ENCODE measurements around the gene DCTPP1. TPM values are rescaled to one million over a fixed set of nuclear protein-coding genes. Genes with fewer than 3 reads are reported as not detected.
"Not testable (repeated sequence)": the region's sequence is repeated elsewhere in the genome, so short reads cannot be mapped to it uniquely, and the experiment has no call there.

Gene DCTPP1
- total RNA-seq, 2 donors from 2014 or later, result 95.9 to 155 TPM

DNA sequence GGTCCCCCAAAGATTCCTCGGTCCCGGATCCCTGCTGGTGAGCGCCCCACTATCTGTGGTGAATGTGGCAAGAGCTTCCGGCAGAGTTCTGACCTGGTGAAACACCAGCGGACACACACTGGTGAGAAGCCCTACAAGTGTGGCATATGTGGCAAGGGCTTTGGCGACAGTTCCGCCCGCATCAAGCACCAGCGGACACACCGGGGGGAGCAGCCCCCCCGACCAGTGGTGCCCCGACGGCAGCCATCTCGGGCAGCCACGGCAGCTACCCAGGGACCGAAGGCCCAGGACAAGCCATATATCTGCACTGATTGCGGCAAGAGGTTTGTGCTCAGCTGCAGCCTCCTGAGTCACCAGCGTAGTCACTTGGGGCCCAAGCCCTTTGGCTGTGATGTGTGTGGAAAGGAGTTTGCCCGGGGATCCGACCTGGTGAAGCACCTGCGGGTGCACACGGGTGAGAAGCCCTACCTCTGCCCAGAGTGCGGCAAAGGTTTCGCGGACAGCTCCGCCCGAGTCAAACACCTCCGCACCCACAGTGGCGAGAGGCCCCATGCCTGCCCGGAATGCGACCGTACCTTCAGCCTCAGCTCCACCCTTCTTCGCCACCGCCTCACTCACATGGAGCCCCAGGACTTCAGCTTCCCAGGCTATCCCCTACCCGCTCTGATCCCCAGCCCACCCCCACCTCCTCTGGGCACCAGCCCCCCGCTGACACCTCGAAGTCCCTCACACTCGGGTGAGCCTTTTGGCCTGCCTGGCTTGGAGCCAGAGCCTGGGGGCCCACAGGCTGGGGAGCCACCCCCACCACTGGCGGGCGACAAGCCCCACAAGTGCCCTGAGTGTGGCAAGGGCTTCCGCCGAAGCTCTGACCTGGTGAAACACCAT lies 31.8 kb downstream of the DCTPP1 start:
- peak; percentile 29 to 38 for ATAC-seq
- DNase-seq (ENCODE audit: low spot score), result peak; percentile 69
- peak overlapping the region; percentile 95 for H3K4me3 Mint-ChIP-seq
- H3K4me1 Mint-ChIP-seq (ENCODE audit: low read depth in 2 of 2), result peaks cover 37 to 44% of the 10 kb centered on the region in 2 donors
- H3K9me3 Mint-ChIP-seq, result no peaks in the 10 kb centered on the region
- peak overlapping the region in 1 of 2 donors; percentile 41 for H3K27ac Mint-ChIP-seq
- no peaks in the 10 kb centered on the region for H3K36me3 Mint-ChIP-seq
- peaks cover 0 to under 1% of the 10 kb centered on the region in 2 donors for H3K27me3 Mint-ChIP-seq

DNA sequence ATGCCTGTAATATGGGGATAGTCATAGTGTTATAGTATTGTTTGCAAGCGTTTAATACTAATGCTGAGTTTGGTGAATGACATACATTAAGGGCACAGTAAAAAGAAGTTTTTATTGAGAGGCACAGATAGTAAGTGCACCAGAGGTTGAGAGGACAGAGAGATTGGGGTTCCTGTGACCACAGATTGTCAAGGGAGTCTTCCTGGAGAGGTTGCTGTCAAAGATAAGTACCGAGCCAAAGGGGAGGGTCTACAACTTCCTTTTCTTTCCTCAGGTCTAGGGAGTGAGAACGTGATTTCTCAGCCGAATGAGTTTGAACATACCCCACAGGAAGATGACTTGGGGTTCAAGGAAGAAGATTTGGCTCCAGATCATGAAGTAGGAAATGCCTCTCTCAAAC lies 32.8 kb downstream of the DCTPP1 start:
- Mint-ChIP-seq H3K4me1 (ENCODE audit: low read depth in 2 of 2) (peaks cover 37 to 44% of the 10 kb centered on the region in 2 donors), H3K4me3 (peak overlapping the region; percentile 95), H3K27ac (peak overlapping the region; percentile 65), H3K9me3 (no peaks in the 10 kb centered on the region), H3K36me3 (no peaks in the 10 kb centered on the region), H3K27me3 (no peaks in the 10 kb centered on the region)
- DNase-seq (ENCODE audit: low spot score) (no peak), ATAC-seq (no peak)

DNA sequence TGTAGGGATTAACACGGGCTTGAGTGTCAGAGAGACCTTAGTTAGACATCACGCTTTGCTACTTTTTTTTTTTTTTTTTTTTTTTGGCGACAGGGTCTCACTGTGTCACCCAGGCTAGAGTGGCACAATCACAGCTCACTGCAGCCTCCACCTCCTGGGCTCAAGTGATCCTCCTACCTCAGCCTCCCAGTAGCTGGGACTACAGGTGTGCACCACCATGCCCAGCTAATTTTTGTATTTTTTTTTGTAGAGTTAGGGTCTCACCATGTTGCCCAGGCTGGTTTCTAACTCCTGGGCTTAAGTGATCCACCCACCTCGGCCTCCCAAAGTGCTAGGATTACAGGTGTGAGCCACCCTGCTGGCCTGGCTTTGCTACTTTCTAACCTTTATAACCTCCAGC lies 33.2 kb downstream of the DCTPP1 start:
- ATAC-seq; DNase-seq (ENCODE audit: low spot score); H3K27me3 Mint-ChIP-seq; H3K9me3 Mint-ChIP-seq; H3K36me3 Mint-ChIP-seq: not testable (repeated sequence)
- Mint-ChIP-seq H3K4me1 (ENCODE audit: low read depth in 2 of 2) (peaks cover 35 to 42% of the 10 kb centered on the region in 2 donors), H3K4me3 (peak overlapping the region; percentile 95), H3K27ac (peak overlapping the region; percentile 65)

GRCh38 chr16:30395992-30396585 lies 33.7 kb downstream of the DCTPP1 start:
- Mint-ChIP-seq H3K4me1 (ENCODE audit: low read depth in 2 of 2) (peaks cover 32 to 36% of the 10 kb centered on the region in 2 donors), H3K9me3 (no peaks in the 10 kb centered on the region), H3K27me3 (no peaks in the 10 kb centered on the region), H3K27ac (peak overlapping the region; percentile 65), H3K4me3 (peak overlapping the region; percentile 95), H3K36me3 (no peaks in the 10 kb centered on the region)
- no peak for ATAC-seq
- DNase-seq (ENCODE audit: low spot score), result no peak

DNA sequence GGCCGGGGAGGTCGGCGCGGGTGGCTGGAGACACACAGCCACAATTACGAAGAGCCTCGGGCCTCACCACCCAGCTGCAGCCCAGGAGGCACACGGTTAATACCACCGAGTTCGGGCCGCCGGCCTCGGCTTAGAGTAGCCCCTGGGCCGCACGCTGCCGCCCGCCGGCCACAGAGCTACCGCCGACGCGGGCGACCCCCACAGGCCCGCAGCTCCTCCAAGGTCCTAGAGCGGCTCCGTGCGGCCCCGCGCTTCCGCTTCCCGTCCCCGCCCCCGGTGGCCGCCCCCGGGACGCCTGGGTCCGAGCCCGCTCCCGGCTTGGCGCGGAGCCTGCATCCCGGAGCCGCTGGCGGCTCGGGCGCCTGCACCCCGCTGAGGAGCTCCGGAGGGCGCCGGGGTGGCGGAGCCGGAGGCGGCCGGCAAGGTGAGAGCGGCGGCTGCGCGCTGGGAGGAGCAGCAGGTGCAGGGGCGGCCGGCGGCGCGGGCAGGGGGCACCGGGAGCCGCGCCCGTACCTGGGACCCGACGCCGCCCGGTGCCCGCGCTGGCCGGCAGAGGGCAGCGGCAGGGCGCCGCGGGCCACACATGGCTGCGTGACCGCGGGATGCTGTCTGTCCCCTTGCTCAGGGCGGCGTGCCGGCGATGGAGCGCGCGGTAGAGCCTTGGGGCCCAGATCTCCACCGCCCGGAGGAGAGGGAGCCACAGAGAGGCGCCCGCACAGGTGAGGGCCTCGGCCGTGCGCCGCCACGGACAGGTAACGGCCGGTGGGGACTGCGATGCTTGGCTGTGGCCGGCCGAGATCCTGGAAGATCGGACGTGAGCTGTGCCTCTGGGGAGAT lies 34.5 kb downstream of the DCTPP1 start, which contains the start of gene ZNF48:
TSS of gene ZNF48 (plus strand) at position 266 of the 837 bp plus-strand sequence. CDS start at position 641, 375 bp downstream.
- Mint-ChIP-seq H3K4me1 (ENCODE audit: low read depth in 2 of 2) (peaks cover 32 to 34% of the 10 kb centered on the region in 2 donors), H3K27ac (peak within 1 kb of the TSS; percentile 65), H3K4me3 (peak within 1 kb of the TSS; percentile 95), H3K36me3 (no peaks in the 10 kb centered on the region), H3K27me3 (no peaks in the 10 kb centered on the region), H3K9me3 (no peaks in the 10 kb centered on the region)
- DNase-seq (ENCODE audit: low spot score) (peak; percentile 77), ATAC-seq (peak; percentile 82 to 84)

DNA sequence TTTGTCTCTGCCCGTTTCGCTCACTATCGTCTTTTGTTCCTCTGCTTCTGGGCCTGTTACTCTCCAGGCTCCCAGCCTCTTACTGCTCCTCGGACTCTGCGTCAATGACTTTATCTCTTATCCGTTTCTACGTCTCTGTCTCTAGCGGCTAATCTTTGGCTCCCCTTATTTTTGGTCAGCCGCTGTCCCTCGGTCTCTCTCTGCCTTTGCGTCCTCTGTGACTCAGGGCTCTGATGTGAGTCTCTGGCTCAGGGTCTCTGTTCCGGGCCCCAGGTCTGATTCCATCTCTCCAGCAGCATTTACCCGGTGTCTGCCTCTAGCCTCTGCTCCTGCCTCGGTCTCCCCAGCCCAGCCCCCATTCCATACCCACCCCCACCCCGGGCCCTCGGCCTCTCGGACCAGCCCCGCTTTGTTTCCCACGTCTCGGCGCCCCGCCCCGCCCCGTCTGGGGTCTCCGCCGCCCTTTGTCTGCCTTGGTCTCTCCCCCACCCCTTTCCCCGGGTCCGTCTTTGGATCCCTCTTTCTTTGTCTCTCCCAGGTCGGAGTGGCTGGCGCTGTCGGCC lies 35.2 kb downstream of the DCTPP1 start:
- DNase-seq (ENCODE audit: low spot score) (no peak), ATAC-seq (no peak)
- H3K36me3 Mint-ChIP-seq, result no peaks in the 10 kb centered on the region
- peak overlapping the region; percentile 87 for H3K4me3 Mint-ChIP-seq
- H3K27me3 Mint-ChIP-seq, result no peaks in the 10 kb centered on the region
- H3K27ac Mint-ChIP-seq, result peak overlapping the region; percentile 40 to 57
- H3K4me1 Mint-ChIP-seq (ENCODE audit: low read depth in 2 of 2), result peaks cover 28 to 29% of the 10 kb centered on the region in 2 donors
- H3K9me3 Mint-ChIP-seq, result no peaks in the 10 kb centered on the region

DNA sequence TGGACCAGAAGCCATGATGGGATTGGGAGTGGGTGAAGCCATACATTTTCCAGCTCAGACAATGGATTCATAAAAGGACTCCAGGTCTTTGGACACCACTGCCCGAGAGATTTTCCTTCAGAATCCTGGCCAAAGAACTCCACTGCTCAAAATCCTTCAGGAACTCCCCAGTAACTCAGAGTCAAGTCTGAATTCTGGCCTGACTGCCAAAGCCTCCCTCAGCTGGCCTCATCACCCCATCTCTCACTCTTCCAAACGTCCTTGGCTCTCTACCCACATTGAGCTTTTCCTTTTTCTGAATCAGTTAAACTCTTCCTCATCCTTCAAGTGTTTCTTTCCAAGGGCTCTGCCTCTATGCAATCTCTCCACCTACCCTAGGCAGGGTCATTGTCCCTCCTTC lies 46.3 kb downstream of the DCTPP1 start:
- Mint-ChIP-seq H3K9me3 (no peaks in the 10 kb centered on the region), H3K27ac (peak overlapping the region; percentile 96 to 100), H3K4me1 (ENCODE audit: low read depth in 2 of 2) (peaks cover 23 to 29% of the 10 kb centered on the region in 2 donors), H3K36me3 (peaks cover 6% of the 10 kb centered on the region), H3K27me3 (no peaks in the 10 kb centered on the region), H3K4me3 (peak overlapping the region; percentile 83)
- no peak for ATAC-seq
- no peak for DNase-seq (ENCODE audit: low spot score)

DNA sequence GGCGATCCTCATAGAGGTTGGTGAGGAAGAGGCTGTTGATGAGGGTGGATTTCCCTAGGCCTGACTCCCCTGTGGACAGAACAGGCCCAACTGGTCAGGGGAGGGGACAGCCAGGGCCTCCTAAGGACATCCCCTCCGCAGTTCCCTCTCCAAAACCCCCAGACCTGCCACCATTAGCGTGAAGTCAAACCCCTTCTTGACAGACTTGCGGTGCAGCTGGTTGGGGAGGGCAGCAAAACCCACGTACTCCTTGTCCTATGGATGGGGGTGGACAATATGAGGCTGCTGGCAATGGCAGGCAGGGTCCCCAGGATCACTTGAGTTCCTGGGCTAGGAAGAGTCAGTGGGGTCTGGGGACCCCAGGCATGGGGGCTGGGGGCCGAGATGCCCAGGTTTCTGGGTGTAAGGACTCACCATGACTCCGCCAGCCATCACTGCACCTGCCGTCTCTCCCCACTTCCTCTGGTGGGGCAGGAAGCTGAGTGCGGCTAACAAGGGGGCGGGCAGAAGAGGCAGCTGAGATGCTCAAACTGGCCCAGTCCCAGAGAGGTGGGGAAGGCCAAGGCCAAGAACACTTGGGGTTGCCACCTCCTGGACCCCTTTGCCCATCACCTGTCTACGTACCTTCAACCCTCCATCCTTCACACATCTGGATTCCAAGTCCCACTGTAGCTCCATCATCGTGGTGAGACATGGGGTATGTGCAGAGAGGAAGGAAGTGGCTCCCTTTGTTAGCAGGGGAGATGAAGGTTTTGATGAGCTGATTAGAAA lies 47.5 kb downstream of the DCTPP1 start, which contains the start of gene SEPTIN1:
TSS of gene SEPTIN1 (minus strand) at position 451 of the 771 bp plus-strand sequence. CDS start at position 432, 19 bp downstream.
- Mint-ChIP-seq H3K4me3 (peak within 1 kb of the TSS; percentile 83), H3K36me3 (peaks cover 6% of the 10 kb centered on the region), H3K27ac (peak within 1 kb of the TSS; percentile 96 to 100), H3K27me3 (no peaks in the 10 kb centered on the region), H3K4me1 (ENCODE audit: low read depth in 2 of 2) (peaks cover 34 to 41% of the 10 kb centered on the region in 2 donors), H3K9me3 (no peaks in the 10 kb centered on the region)
- peak; percentile 26 to 58 for ATAC-seq
- peak; percentile 87 for DNase-seq (ENCODE audit: low spot score)

GRCh38 chr16:30381291-30382041 lies 48.4 kb downstream of the DCTPP1 start:
- Mint-ChIP-seq H3K36me3 (peaks cover 6% of the 10 kb centered on the region), H3K4me1 (ENCODE audit: low read depth in 2 of 2) (peaks cover 36 to 45% of the 10 kb centered on the region in 2 donors), H3K4me3 (peak overlapping the region; percentile 83), H3K27ac (peak overlapping the region; percentile 96 to 100), H3K9me3 (no peaks in the 10 kb centered on the region), H3K27me3 (no peaks in the 10 kb centered on the region)
- no peak for ATAC-seq
- DNase-seq (ENCODE audit: low spot score), result no peak

DNA sequence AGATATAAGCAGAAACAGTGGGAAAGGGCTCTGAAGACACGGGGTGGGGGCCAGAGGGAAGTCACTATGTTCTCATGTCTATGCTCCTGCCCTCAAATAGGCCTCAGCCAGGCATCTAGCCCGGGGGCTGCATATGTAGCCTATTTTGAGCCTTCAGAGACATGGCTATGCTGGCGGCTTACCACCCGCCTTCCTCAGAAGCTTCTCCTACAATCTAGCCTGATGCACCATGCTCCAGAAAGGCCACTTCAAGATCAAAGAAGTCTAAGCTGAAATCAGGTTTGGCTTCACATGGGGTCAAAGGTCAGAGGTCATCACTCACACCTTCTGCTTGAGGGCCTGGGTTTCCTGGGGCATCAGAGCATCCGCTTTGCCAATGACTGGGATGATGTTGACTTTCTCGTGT lies 49.0 kb downstream of the DCTPP1 start:
- Mint-ChIP-seq H3K9me3 (no peaks in the 10 kb centered on the region), H3K4me3 (peak overlapping the region; percentile 83), H3K27ac (peak overlapping the region; percentile 96 to 100), H3K27me3 (no peaks in the 10 kb centered on the region), H3K36me3 (peaks cover 6% of the 10 kb centered on the region), H3K4me1 (ENCODE audit: low read depth in 2 of 2) (peaks cover 36 to 45% of the 10 kb centered on the region in 2 donors)
- ATAC-seq (no peak), DNase-seq (ENCODE audit: low spot score) (no peak)

GRCh38 chr16:30380072-30380802 lies 49.6 kb downstream of the DCTPP1 start:
- Mint-ChIP-seq H3K36me3 (peaks cover 6% of the 10 kb centered on the region), H3K9me3 (no peaks in the 10 kb centered on the region), H3K27ac (peak overlapping the region; percentile 96 to 100), H3K4me1 (ENCODE audit: low read depth in 2 of 2) (peaks cover 36 to 45% of the 10 kb centered on the region in 2 donors), H3K27me3 (no peaks in the 10 kb centered on the region), H3K4me3 (peak overlapping the region; percentile 99)
- no peak for DNase-seq (ENCODE audit: low spot score)
- no peak for ATAC-seq

All from natural killer cell treated with Interleukin-12 subunit alpha and Interleukin-12 subunit beta and Interleukin-15 and Interleukin-18, amount 100 ng/mL, for 72 hours (primary cell).